ENCODE data around the gene ARHGEF28. TPM values are rescaled to one million over a fixed set of nuclear protein-coding genes. Genes with fewer than 3 reads are reported as not detected.

ARHGEF28 gene
- total RNA-seq, 1 experiment from 2014 or later, result 0.57 TPM

GRCh38 chr5:73971326-73971725 lies 345.3 kb downstream of the ARHGEF28 start:
- H3K9me3 ChIP-seq (ENCODE audit: control insufficient read depth, low read depth, low read length), result no peaks in the 10 kb centered on the region
- H3K36me3 Mint-ChIP-seq (ENCODE audit: insufficient read depth in 1 of 3, low read depth in 3 of 3), result no peaks in the 10 kb centered on the region; a peak in 1 of 7 replicates

More at GRCh38 chr5:73971326-73971725, 345.3 kb downstream of the ARHGEF28 start:
- no peaks in the 10 kb centered on the region for H3K4me1 ChIP-seq (ENCODE audit: insufficient read depth, low read length)
- no CpG with 5 or more reads among the region's 4 CpGs for WGBS (ENCODE audit: extremely low coverage, insufficient read length, low lambda C conversion rate)
- H3K23ac ChIP-seq (ENCODE audit: insufficient read length, low read depth, low read length), result no peak overlapping the region
- peaks cover 1% of the 10 kb centered on the region for H3K27me3 Mint-ChIP-seq (ENCODE audit: low read depth)
- no peak overlapping the region for H3K27ac Mint-ChIP-seq
- H4K91ac ChIP-seq (ENCODE audit: insufficient read length, low read depth, low read length), result no peak overlapping the region
- no peak for DNase-seq
- H3K27me3 ChIP-seq (ENCODE audit: insufficient read depth, low read length), result no peaks in the 10 kb centered on the region
- H2AFZ ChIP-seq (ENCODE audit: low read length), result no peak overlapping the region
- no peak overlapping the region for H3T11ph ChIP-seq (ENCODE audit: low read length)
- no peak overlapping the region for H2BK12ac ChIP-seq (ENCODE audit: insufficient read length, low read depth, low read length)
- H4K5ac ChIP-seq (ENCODE audit: insufficient read length, low read depth, low read length), result no peak overlapping the region
- no peak overlapping the region for H2BK5ac ChIP-seq (ENCODE audit: insufficient read length, low read length)
- no peaks in the 10 kb centered on the region for H3K9me3 Mint-ChIP-seq
- H2BK15ac ChIP-seq (ENCODE audit: low read depth, low read length), result no peak overlapping the region
- H2BK120ac ChIP-seq (ENCODE audit: low read depth, low read length, poor library complexity, severe bottlenecking), result no peak overlapping the region
- H3K4ac ChIP-seq (ENCODE audit: low read depth, low read length), result no peak overlapping the region
- H2AK5ac ChIP-seq (ENCODE audit: insufficient read length, low read length), result no peak overlapping the region
- no peak overlapping the region for H3K18ac ChIP-seq (ENCODE audit: insufficient read length, low read depth, low read length)
- no peaks in the 10 kb centered on the region for H4K20me1 ChIP-seq (ENCODE audit: control insufficient read depth, insufficient read depth, insufficient read length)
- no peak for TF ChIP-seq CTCF (conservative IDR thresholded peaks at IDR 0.05)
- H3K4me3 Mint-ChIP-seq, result no peak overlapping the region
- no peak overlapping the region for H3K27ac ChIP-seq (ENCODE audit: insufficient read length, low read depth, low read length)
- no peaks in the 10 kb centered on the region for H3K23me2 ChIP-seq (ENCODE audit: insufficient read length, low read depth, low read length, poor library complexity, severe bottlenecking)
- H3K79me1 ChIP-seq (ENCODE audit: insufficient read depth, low read depth, low read length, poor library complexity, severe bottlenecking), result no peaks in the 10 kb centered on the region
- H3K14ac ChIP-seq (ENCODE audit: insufficient read depth, low read length), result no peak overlapping the region
- no peak overlapping the region for H4K8ac ChIP-seq (replicated peaks; ENCODE audit: insufficient read length, low read depth, low read length)
- H3K79me2 ChIP-seq (ENCODE audit: insufficient read depth, low read length), result no peaks in the 10 kb centered on the region
- H3K9ac ChIP-seq (ENCODE audit: extremely low read depth, insufficient read length, low read length), result no peak overlapping the region
- H3K56ac ChIP-seq (ENCODE audit: insufficient read length, low read depth, low read length), result no peak overlapping the region
- H3K4me2 ChIP-seq (ENCODE audit: insufficient read depth, insufficient read length, low read length), result no peak overlapping the region
- H2BK20ac ChIP-seq (ENCODE audit: low read depth, low read length, poor library complexity, severe bottlenecking), result no peak overlapping the region
- H3K4me1 Mint-ChIP-seq, result peaks cover 6 to 8% of the 10 kb centered on the region in 2 experiments; a peak in 3 of 4 replicates
